Right atrium auricular region (tissue), 2 donors: ENCODE data around the gene NTNG1. TPM values are rescaled to one million over a fixed set of nuclear protein-coding genes. Genes with fewer than 3 reads are reported as not detected.

Source experiments
- DNase-seq: peaks from one replicate; pipeline ENCODE4 v3.0.0-alpha.2; 2019; ENCODE audit warnings: low spot score
- H3K27ac ChIP-seq, 2 donors: fragments of 200-600 bp; sonication (generic); 1 replicate in 1 of 2; 2 replicates in 1 of 2; pipeline ENCODE4 v1.5.1; 2016 to 2019
- H3K27me3 ChIP-seq, 2 donors: fragments of 200-600 bp; sonication (generic); one replicate each; pipeline versions ENCODE4 v1.5.1 to v1.6.0; 2017 to 2019
- H3K36me3 ChIP-seq: fragments of 200-600 bp; sonication (generic); one replicate; pipeline ENCODE4 v1.5.1; 2016
- H3K4me1 ChIP-seq, 2 donors: fragments of 200-600 bp; sonication (generic); one replicate each; pipeline versions ENCODE4 v1.5.1 to v1.6.0; 2017 to 2019
- H3K4me3 ChIP-seq, 2 donors: fragments of 200-600 bp; sonication (generic); 1 replicate in 1 of 2; 2 replicates in 1 of 2; pipeline ENCODE4 v1.5.1; 2017 to 2019; ENCODE audit warnings: mild to moderate bottlenecking in 1 of 2, moderate library complexity in 1 of 2
- H3K9me3 ChIP-seq, 2 donors: fragments of 200-600 bp; sonication (generic); one replicate each; pipeline ENCODE4 v1.5.1; 2019
- total RNA-seq, 2 donors: library from RNA; depleted of rRNA; stranded (reverse); fragments of >200 nt; gene quantifications; one replicate each; pipeline ENCODE4 v1.1.0, GENCODE V29; 2016
- TF ChIP-seq, protein P1 (sequence below), 2 donors: fragments of 200-600 bp; sonication (generic); IDR thresholded peaks; one replicate each; pipeline ENCODE4 v1.5.1; 2019; ENCODE audit warnings: antibody characterized with exemption in 2 of 2

Gene NTNG1
- total RNA-seq, 2 donors from 2014 or later: 1.8 to 2.6 TPM

DNA sequence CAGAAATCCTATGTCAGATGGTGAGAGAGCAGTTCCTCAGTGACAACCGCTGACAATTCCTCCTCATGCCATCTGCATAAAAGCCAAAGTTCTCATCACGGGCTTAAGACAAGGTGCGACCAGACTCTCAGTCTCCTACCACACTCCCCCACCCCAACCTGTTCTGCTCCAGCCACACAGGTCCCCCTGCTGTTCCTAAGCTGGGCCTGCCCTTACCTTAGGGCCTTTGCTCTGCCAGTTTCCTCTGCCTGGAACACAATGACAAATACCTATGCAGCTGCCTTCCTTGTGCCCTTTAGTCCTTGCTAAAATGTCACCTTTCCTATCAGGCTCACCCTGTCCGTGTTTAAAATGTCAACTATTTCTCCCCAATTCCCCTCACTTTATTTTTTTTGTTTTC lies 382.2 kb downstream of the NTNG1 start:
- H3K9me3 ChIP-seq: no peaks in the 10 kb centered on the region
- H3K27me3 ChIP-seq: no peaks in the 10 kb centered on the region
- no peak overlapping the region for H3K4me3 ChIP-seq
- no peaks in the 10 kb centered on the region for H3K36me3 ChIP-seq
- no peak for DNase-seq
- no peaks in the 10 kb centered on the region for H3K4me1 ChIP-seq
- TF ChIP-seq, protein P1, sequence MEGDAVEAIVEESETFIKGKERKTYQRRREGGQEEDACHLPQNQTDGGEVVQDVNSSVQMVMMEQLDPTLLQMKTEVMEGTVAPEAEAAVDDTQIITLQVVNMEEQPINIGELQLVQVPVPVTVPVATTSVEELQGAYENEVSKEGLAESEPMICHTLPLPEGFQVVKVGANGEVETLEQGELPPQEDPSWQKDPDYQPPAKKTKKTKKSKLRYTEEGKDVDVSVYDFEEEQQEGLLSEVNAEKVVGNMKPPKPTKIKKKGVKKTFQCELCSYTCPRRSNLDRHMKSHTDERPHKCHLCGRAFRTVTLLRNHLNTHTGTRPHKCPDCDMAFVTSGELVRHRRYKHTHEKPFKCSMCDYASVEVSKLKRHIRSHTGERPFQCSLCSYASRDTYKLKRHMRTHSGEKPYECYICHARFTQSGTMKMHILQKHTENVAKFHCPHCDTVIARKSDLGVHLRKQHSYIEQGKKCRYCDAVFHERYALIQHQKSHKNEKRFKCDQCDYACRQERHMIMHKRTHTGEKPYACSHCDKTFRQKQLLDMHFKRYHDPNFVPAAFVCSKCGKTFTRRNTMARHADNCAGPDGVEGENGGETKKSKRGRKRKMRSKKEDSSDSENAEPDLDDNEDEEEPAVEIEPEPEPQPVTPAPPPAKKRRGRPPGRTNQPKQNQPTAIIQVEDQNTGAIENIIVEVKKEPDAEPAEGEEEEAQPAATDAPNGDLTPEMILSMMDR (IDR thresholded peaks at IDR 0.05): no peak
- H3K27ac ChIP-seq: no peak overlapping the region

DNA sequence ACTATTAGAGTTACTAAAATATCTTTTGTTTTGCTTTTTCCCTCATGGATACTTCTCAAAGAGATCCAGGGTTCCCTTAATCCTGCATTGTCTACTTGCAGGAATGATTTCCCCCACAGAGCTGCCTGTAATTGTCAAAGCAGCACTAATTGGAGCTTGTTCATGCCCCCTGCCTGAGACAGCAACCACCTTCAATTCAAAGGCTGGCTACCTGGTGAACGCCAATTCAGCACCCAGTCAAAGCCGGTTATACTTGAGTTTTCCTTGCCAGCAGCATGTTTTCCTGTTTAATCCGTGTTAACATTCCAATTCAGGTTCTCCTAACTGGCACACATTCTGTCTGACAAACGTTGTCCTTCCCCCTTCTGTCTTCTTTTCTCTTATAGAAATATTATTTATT lies 382.9 kb downstream of the NTNG1 start:
- Histone ChIP-seq H3K9me3 (no peaks in the 10 kb centered on the region), H3K36me3 (no peaks in the 10 kb centered on the region), H3K27ac (no peak overlapping the region), H3K4me3 (no peak overlapping the region), H3K4me1 (no peaks in the 10 kb centered on the region), H3K27me3 (no peaks in the 10 kb centered on the region)
- no peak for DNase-seq
- TF ChIP-seq, protein P1 (IDR thresholded peaks at IDR 0.05): no peak

DNA sequence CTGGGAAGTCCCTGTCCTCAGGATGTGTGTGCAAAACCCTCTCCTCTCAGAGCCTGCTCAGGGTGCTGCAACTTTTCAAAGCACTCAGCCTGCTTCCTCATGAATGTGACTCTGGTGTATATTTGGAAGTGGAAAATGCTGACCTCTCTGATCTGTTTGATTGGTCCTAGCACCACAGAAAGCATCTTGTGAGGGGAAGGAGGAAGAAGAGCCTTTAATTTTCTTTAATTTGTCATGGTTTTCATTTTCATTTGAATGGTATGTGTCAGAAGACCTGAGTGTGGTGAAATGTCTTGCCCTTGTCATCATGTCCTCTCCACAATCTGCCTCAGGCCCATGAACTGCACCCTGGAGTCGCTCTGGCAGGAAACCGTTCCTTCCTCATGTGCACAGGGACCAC lies 383.5 kb downstream of the NTNG1 start:
- no peaks in the 10 kb centered on the region for H3K27me3 ChIP-seq
- no peaks in the 10 kb centered on the region for H3K4me1 ChIP-seq
- no peak for DNase-seq
- no peak overlapping the region for H3K27ac ChIP-seq
- H3K9me3 ChIP-seq: no peaks in the 10 kb centered on the region
- TF ChIP-seq, protein P1 (IDR thresholded peaks at IDR 0.05): no peak
- no peak overlapping the region for H3K4me3 ChIP-seq
- no peaks in the 10 kb centered on the region for H3K36me3 ChIP-seq

DNA sequence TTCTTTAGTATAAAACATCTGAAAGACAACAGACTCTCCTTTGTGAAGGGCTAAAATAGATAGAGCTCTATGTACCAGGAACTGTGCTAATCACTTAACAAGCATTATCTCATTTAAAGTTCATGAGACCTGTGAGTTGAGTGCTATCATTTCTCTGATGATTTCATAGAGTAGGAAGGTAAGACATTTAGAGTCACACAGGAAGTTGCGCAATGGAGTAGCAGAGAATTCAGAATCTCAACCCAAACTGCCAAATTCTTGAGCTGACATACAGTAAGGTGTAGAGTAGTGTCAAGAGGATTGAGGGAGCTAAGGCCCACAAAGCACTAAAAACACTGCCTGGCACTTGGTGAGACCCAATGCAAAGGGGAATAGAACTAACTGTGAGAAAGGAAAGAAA lies 384.3 kb downstream of the NTNG1 start:
- no peaks in the 10 kb centered on the region for H3K36me3 ChIP-seq
- H3K27me3 ChIP-seq: no peaks in the 10 kb centered on the region
- no peak for DNase-seq
- no peak overlapping the region for H3K4me3 ChIP-seq
- no peak overlapping the region for H3K27ac ChIP-seq
- no peaks in the 10 kb centered on the region for H3K9me3 ChIP-seq
- H3K4me1 ChIP-seq: no peaks in the 10 kb centered on the region
- TF ChIP-seq, protein P1 (IDR thresholded peaks at IDR 0.05): no peak

DNA sequence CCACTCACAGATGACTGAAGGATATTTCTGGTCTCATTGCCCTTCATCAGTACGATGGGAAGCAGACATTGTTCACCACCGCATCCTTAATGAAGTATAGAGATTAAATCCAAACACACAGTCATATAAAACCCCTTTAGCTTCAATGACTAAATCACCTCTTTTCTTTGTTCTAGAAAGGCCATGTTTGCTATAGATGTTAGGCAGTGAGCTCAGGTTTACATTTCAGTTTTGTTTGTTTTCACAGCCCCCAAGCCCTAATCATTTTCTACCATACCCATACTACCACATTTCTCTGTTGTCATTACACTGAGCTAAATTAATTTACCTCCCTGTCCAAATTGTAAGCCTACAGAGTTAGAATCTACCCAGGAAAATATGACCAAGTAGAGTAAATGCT lies 385.1 kb downstream of the NTNG1 start:
- no peaks in the 10 kb centered on the region for H3K9me3 ChIP-seq
- TF ChIP-seq, protein P1 (IDR thresholded peaks at IDR 0.05): no peak
- no peak overlapping the region for H3K27ac ChIP-seq
- no peaks in the 10 kb centered on the region for H3K4me1 ChIP-seq
- H3K36me3 ChIP-seq: no peaks in the 10 kb centered on the region
- H3K27me3 ChIP-seq: no peaks in the 10 kb centered on the region
- no peak for DNase-seq
- H3K4me3 ChIP-seq: no peak overlapping the region

DNA sequence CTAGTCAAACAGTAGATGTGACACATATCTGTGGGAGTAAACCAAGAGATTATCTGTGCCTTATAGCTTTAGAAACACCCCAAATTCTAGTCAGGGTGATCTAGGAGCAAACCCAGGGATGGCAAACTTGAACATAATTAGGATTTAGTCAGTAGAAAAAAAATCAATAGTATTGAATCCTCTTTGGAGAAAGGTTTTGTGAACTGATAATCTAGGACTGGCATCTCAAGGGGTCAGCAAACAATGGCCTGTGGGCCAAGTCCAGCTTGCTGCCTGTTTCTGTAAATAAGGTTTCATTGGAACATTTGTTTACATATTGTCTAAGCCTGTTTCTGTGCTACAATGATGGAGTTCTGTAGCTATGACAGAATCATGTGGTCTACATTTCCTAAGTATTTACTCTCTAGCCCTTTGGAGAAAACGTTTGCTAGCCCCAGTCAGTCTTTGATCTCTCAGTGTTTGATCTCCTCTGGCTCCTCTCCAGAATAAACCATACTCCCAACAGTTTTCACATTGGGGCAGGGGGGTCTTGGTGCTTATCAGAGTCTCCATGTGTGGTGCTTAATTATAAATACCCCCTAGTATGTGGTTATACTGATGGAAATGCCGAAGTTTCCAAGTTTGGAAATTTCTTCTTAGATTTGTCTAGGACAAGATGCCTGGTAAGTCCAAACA lies 385.8 kb downstream of the NTNG1 start:
- H3K9me3 ChIP-seq: no peaks in the 10 kb centered on the region

More for the DNA sequence above, 385.8 kb downstream of the NTNG1 start:
- TF ChIP-seq, protein P1 (IDR thresholded peaks at IDR 0.05): no peak
- DNase-seq: no peak
- Histone ChIP-seq H3K36me3 (no peaks in the 10 kb centered on the region), H3K27me3 (no peaks in the 10 kb centered on the region), H3K4me1 (no peaks in the 10 kb centered on the region), H3K4me3 (no peak overlapping the region), H3K27ac (no peak overlapping the region)
